ENCODE results near the gene KLHL25.
"Not testable (repeated sequence)": the region's sequence is repeated elsewhere in the genome, so short reads cannot be mapped to it uniquely, and the experiment has no call there.

KLHL25 gene

GRCh38 chr15:85802617-85803016 lies 7.9 kb upstream of the KLHL25 start:
- not testable (repeated sequence) for DNase-seq

GRCh38 chr15:85800478-85801123 lies 5.9 kb upstream of the KLHL25 start:
- no peak for DNase-seq

GRCh38 chr15:85796371-85796770 lies 1.6 kb upstream of the KLHL25 start:
- not testable (repeated sequence) for DNase-seq

- no peak for DNase-seq
These were observed 896 bp upstream of the KLHL25 start for GRCh38 chr15:85795337-85796305.

- DNase-seq: peak in 1 of 2 donors; percentile 33
These were observed 806 bp downstream of the KLHL25 start for GRCh38 chr15:85793641-85794597.

- DNase-seq: peak in 1 of 2 donors; percentile 32
These were observed 1.7 kb downstream of the KLHL25 start for GRCh38 chr15:85792912-85793590.

- DNase-seq: no peak
These were observed 2.5 kb downstream of the KLHL25 start for GRCh38 chr15:85792102-85792731.

- no peak for DNase-seq
These were observed 5.2 kb downstream of the KLHL25 start for GRCh38 chr15:85789496-85789875.

GRCh38 chr15:85788771-85789495 lies 5.8 kb downstream of the KLHL25 start:
- DNase-seq: no peak

GRCh38 chr15:85786781-85787114 lies 8.0 kb downstream of the KLHL25 start:
- DNase-seq: no peak

- DNase-seq: no peak
These were observed 8.6 kb downstream of the KLHL25 start for GRCh38 chr15:85785887-85786780.

- DNase-seq: no peak
These were observed 12.7 kb downstream of the KLHL25 start for GRCh38 chr15:85782064-85782463.

- DNase-seq: no peak
These were observed 13.6 kb downstream of the KLHL25 start for GRCh38 chr15:85781099-85781498.

GRCh38 chr15:85780225-85780985 lies 14.3 kb downstream of the KLHL25 start:
- no peak for DNase-seq

GRCh38 chr15:85779249-85779648 lies 15.5 kb downstream of the KLHL25 start:
- no peak for DNase-seq

- DNase-seq: no peak
These were observed 16.5 kb downstream of the KLHL25 start for GRCh38 chr15:85778107-85778776.

- DNase-seq: no peak
These were observed 17.2 kb downstream of the KLHL25 start for GRCh38 chr15:85777250-85778106.

- DNase-seq: no peak
These were observed 20.8 kb downstream of the KLHL25 start for GRCh38 chr15:85773970-85774369.

Data from CD4-positive, alpha-beta T cell treated with Interleukin-4 for 1 hour (primary cell).